Esophagus squamous epithelium (tissue), 4 donors: ENCODE measurements around the gene FBXW11.

Experiments used
- POLR2A ChIP-seq, 4 donors: fragments of 450-650 bp; IDR thresholded peaks; one replicate each; pipeline ENCODE4 v1.6.1; 2017; ENCODE audit warnings: antibody characterized with exemption in 4 of 4, mild to moderate bottlenecking in 4 of 4, moderate library complexity in 3 of 4
- TF ChIP-seq, protein P1 (sequence below), 6 experiments: fragments of 450-650 bp in 4 of 6; fragments of 200-600 bp in 2 of 6; sonication (generic) in 2 of 6; IDR thresholded peaks; one replicate each; pipeline ENCODE4 v1.5.1; 2016 to 2019; ENCODE audit warnings: antibody characterized with exemption in 6 of 6, mild to moderate bottlenecking in 4 of 6, moderate library complexity in 4 of 6

DNA sequence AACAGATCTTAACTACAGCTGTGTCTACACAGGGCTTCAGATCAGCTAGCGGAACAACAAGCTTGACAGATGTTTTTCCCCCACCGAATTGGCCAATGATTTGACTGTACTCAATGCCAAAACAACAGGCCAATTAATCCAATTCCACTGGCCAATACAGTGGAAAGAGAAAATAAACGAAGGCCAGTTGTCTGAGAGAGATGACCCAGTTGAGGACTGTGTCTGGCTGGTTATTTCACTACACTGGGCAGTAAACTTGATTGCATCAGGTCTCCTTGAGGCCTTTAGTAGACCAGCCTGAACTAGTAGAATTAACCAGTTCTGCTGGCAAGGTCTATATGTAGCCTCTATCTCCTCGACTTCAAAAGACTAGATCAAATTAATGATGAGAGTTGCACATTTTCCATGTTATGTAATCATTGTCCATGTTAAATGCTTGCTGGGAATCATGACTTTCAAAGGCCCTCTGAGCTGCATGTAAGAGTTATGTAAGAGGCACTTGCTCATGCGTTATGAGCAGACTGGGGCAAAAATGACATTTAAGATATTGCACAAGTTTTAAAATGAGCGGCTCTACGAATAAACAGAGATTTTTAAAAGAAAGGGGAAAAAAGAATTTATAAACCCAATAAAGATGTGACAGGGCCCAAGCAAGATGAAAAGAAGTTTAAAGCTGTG is 192.5 kb downstream of the FBXW11 start:
- TF ChIP-seq, protein P1, sequence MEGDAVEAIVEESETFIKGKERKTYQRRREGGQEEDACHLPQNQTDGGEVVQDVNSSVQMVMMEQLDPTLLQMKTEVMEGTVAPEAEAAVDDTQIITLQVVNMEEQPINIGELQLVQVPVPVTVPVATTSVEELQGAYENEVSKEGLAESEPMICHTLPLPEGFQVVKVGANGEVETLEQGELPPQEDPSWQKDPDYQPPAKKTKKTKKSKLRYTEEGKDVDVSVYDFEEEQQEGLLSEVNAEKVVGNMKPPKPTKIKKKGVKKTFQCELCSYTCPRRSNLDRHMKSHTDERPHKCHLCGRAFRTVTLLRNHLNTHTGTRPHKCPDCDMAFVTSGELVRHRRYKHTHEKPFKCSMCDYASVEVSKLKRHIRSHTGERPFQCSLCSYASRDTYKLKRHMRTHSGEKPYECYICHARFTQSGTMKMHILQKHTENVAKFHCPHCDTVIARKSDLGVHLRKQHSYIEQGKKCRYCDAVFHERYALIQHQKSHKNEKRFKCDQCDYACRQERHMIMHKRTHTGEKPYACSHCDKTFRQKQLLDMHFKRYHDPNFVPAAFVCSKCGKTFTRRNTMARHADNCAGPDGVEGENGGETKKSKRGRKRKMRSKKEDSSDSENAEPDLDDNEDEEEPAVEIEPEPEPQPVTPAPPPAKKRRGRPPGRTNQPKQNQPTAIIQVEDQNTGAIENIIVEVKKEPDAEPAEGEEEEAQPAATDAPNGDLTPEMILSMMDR (IDR thresholded peaks at IDR 0.05), result no peak
- TF ChIP-seq POLR2A (IDR thresholded peaks at IDR 0.05), result no peak
